GM04504 (cell line): Measurements from ENCODE around the gene CHRD.
"Not testable (repeated sequence)": the region's sequence is repeated elsewhere in the genome, so short reads cannot be mapped to it uniquely, and the experiment has no call there.

Source experiments
- DNase-seq: peaks from one replicate; pipeline ENCODE4 v3.0.0-alpha.2; 2012; ENCODE audit warnings: low read depth

The CHRD gene

GRCh38 chr3:184419171-184419570 lies 39.3 kb downstream of the CHRD start:
- no peak for DNase-seq

GRCh38 chr3:184423561-184423960 lies 43.7 kb downstream of the CHRD start:
- DNase-seq = no peak

GRCh38 chr3:184426691-184427141 lies 46.9 kb downstream of the CHRD start:
- DNase-seq = no peak

DNA sequence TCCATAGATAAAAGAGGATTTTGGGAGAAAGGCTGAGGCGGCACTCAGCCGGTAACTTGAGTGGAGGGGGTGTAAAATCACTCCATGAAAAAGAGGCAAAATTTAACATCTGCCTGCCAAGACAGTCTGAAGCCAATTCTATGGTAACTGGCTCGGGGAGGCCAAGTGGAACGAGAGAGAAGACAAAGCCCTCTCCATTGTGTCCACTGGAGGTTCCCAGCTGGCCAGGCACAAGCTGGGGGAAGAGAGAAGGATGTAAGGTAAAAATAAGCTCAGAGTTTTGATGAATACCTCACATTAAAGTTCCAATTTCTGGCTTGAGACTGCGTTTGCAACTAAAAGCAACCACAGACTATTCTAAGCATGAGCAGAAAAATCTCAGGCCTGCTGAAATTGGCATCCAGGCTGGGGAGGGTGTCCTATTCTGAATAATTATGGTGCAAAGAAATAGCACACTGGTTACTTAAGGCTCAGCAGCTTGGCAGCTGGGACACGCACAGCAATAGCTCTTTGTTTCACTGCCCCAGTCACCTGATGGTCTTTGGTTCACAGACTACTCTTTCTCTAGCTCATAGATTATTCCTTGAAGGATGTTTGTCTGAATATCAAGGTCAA lies 48.8 kb downstream of the CHRD start:
- DNase-seq = peak; percentile 62

DNA sequence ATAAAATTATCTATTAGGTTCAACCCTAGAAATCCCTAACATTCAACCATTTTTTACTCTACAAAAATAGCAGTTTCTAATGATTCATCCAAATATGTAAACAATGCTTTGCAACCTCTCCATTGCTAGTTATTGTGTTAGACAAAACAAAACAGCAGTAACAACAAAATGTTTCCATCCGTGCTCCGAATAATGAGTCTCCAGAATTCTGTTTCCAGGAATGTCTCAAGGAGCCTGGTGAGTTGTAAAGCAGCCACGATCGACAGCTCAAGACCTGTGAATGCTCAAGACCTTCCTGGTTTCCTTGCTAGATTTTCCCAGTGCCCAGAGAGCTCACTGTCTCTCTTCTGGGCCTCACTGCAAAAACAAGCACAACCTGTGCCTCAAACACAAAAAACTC lies 49.9 kb downstream of the CHRD start:
- peak; percentile 25 for DNase-seq

DNA sequence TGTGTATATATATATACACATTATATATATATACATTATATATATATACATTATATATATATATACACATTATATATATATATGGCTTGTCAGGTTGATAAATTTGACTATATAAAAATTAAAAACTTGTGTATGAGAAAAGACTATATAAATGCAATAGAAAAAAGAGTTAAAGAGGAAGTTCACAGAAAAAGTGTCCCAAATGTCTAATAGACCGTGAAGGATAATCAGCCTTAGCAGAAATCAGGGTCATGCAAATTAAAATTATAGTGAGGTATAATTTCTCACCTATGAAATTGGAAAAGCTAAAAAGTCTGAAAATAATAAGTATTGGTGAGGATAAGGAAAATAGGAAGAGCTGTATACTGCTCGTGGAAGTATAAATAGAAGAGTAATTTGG lies 51.1 kb downstream of the CHRD start:
- DNase-seq = no peak

GRCh38 chr3:184433178-184433577 lies 53.3 kb downstream of the CHRD start:
- not testable (repeated sequence) for DNase-seq

- DNase-seq = no peak
Observed at GRCh38 chr3:184439096-184439495, 59.2 kb downstream of the CHRD start.
